ENCODE results near the gene GLS.

DNA sequence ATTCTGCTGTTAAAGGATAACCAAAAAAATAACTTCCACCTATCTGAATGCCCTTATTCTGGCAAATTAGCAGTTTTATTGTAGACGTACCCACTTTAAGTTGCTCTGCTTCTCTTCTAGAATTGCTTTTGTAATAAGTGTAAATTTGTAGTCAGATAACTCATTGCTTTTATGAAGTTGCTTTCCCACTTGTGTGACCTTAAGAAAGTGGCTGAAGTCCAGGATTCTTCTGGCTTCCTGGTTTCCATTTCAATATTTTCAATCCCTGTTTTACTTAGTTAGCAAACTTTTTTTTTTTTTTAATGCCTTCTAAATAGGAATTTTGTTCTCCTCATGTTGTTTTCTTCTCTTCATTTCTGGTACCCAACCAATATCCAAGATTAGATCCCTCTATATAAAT is 59.8 kb downstream of the GLS start:
- TF ChIP-seq CTCF (IDR thresholded peaks at IDR 0.05) (no peak), EZH2 (IDR thresholded peaks at IDR 0.05; ENCODE audit: borderline replicate concordance, insufficient read depth, low read depth, low read length, poor library complexity, severe bottlenecking) (no peak)
